ENCODE measurements around the gene APBB2. TPM values are rescaled to one million over a fixed set of nuclear protein-coding genes. Genes with fewer than 3 reads are reported as not detected.

The APBB2 gene
- total and polyA plus RNA-seq, 2 of the 8 experiments (the other 6 are each of a cell fraction or from before 2014, with no cell fraction given): 58.7 to 59.4 TPM

DNA sequence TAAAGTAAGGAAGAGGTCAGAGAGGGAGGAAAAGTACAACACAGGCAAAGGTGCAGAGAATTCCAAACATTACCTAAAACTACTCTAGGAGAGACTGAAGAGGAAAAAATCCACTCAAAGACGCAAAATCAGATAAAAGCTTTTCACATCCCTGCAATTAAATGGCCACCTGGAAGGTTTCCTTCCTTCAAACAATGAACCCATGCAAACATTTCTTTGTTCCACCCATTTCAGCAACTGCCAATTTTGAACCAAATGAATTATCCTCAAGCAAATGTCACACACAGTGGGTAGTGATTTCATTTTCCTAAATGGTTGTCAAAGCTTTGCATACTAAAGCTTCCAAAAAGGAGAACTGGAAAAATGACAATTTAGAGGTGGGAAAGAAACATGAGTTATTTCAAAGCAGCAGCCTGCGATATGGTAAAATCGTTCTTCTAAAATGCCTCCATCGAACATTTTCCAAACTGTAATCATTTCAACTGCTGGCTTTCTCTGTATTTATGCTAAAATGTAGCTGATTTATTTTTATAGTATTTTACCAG lies 45.0 kb downstream of the APBB2 start:
- Histone ChIP-seq H3K56ac (replicated peaks; ENCODE audit: insufficient read length, low read depth, low read length) (no peak overlapping the region), H2BK12ac (ENCODE audit: low read depth, low read length) (no peak overlapping the region), H4K91ac (replicated peaks; ENCODE audit: insufficient read length, low read length) (no peak overlapping the region), H3K4me3 (ENCODE audit: extremely low read depth in 1 of 4, insufficient read depth in 2 of 4, low read depth in 3 of 4, low read length in 4 of 4) (no peak overlapping the region), H3K23ac (ENCODE audit: insufficient read length) (no peak overlapping the region), H3K4ac (replicated peaks; ENCODE audit: insufficient read length, low read depth, low read length) (no peak overlapping the region), H3K9me3 (ENCODE audit: insufficient read depth in 2 of 2, low read depth in 1 of 2, low read length in 1 of 2) (no peaks in the 10 kb centered on the region), H3K9ac (replicated peaks in 1 of 4; ENCODE audit: extremely low read depth in 1 of 4, low read depth in 3 of 4, low read length in 3 of 4) (no peak overlapping the region), H3K18ac (ENCODE audit: extremely low read depth, low read length) (no peak overlapping the region), H2AFZ (ENCODE audit: low read length) (no peak overlapping the region), H4K5ac (ENCODE audit: insufficient read length, low read depth, low read length) (no peak overlapping the region), H2AK5ac (ENCODE audit: low read depth, low read length) (no peak overlapping the region), H3K27ac (ENCODE audit: low read depth, low read length) (no peak overlapping the region), H3K4me2 (ENCODE audit: insufficient read depth in 1 of 2, low read depth in 2 of 2, low read length in 2 of 2) (peak overlapping the region in 1 of 2 experiments; percentile 22; a peak in 2 of 4 replicates), H3K27me3 (replicated peaks in 1 of 4; ENCODE audit: control insufficient read depth in 3 of 4, extremely low read depth in 1 of 4, insufficient read depth in 3 of 4, low read length in 3 of 4) (no peaks in the 10 kb centered on the region), H2BK120ac (replicated peaks; ENCODE audit: low read depth, low read length) (no peak overlapping the region), H2BK5ac (ENCODE audit: low read depth, low read length) (no peak overlapping the region), H3K14ac (ENCODE audit: insufficient read length) (no peak overlapping the region), H2BK15ac (ENCODE audit: low read length) (no peak overlapping the region), H3K36me3 (ENCODE audit: control insufficient read depth in 2 of 4, insufficient read depth in 4 of 4, low read length in 3 of 4) (no peaks in the 10 kb centered on the region), H4K20me1 (replicated peaks in 1 of 2; ENCODE audit: control insufficient read depth in 1 of 2, insufficient read depth in 2 of 2, low read length in 2 of 2) (peaks cover 0 to 2% of the 10 kb centered on the region in 2 experiments), H2BK20ac (ENCODE audit: low read length) (no peak overlapping the region), H3K79me1 (ENCODE audit: low read depth, low read length) (no peaks in the 10 kb centered on the region; the same call in none of the 2 replicates), H4K8ac (ENCODE audit: extremely low read depth, insufficient read depth, low read length) (no peak overlapping the region), H3K79me2 (ENCODE audit: control insufficient read depth in 1 of 2, insufficient read depth in 2 of 2, low read length in 2 of 2) (peaks cover 0 to 19% of the 10 kb centered on the region in 2 experiments; a peak in 2 of 4 replicates), H3K4me1 (replicated peaks in 1 of 4; ENCODE audit: control insufficient read depth in 3 of 4, insufficient read depth in 4 of 4, low read length in 3 of 4) (peaks cover 0 to 7% (median 3%) of the 10 kb centered on the region in 4 experiments; a peak in 3 of 7 replicates), H3K23me2 (ENCODE audit: low read depth, low read length) (no peaks in the 10 kb centered on the region)
- FAIRE-seq: peak; percentile 36
- ChIA-PET CTCF (ENCODE audit: partially characterized antibody) (interaction anchor here (0.7 to 1.0 kb wide), 2 partner anchors 233 to 243 kb away, joined by 3 to 4 read pairs; no protein-coding TSS in a partner anchor), POLR2A (ENCODE audit: partially characterized antibody) (no interaction called here)
- DNase-seq (ENCODE audit: low read depth in 1 of 2, low spot score in 2 of 2): no peak
- WGBS, 2 experiments (ENCODE audit: extremely low coverage in 1 of 2, insufficient coverage in 1 of 2, insufficient read length in 1 of 2, insufficient replicate concordance in 2 of 2, low coverage in 1 of 2, low lambda C conversion rate in 2 of 2, missing lambda C conversion rate in 1 of 2): 83% methylated on average over 4 of the region's 4 CpGs; no CpG with 5 or more reads in 1 of the 2 experiments
- TF ChIP-seq GTF2F1 (IDR thresholded peaks at IDR 0.05; ENCODE audit: borderline replicate concordance, low read depth, low read length) (no peak), ZNF274 (IDR thresholded peaks at IDR 0.05; ENCODE audit: borderline replicate concordance, extremely low read depth, low read length) (no peak), HDAC6 (IDR thresholded peaks at IDR 0.05; ENCODE audit: low read depth, low read length) (no peak), TAF7 (optimal IDR thresholded peaks at IDR 0.05; ENCODE audit: borderline replicate concordance, low read depth, low read length) (no peak), GABPA (IDR thresholded peaks at IDR 0.05; ENCODE audit: borderline replicate concordance, insufficient read depth, low read length) (no peak), KDM4A (IDR thresholded peaks at IDR 0.05; ENCODE audit: low read depth, low read length, severe bottlenecking) (no peak), KDM5A (IDR thresholded peaks at IDR 0.05; ENCODE audit: low read length) (no peak), EGR1 (IDR thresholded peaks at IDR 0.05; ENCODE audit: borderline replicate concordance, low read depth, low read length) (no peak), SRF (IDR thresholded peaks at IDR 0.05; ENCODE audit: low read depth, low read length) (no peak), RNF2 (IDR thresholded peaks at IDR 0.05; ENCODE audit: borderline replicate concordance, low read depth, low read length, missing control alignments, poor library complexity, severe bottlenecking) (no peak), TBP (IDR thresholded peaks at IDR 0.05; ENCODE audit: low read depth, low read length) (no peak), POLR2A (IDR thresholded peaks at IDR 0.05; ENCODE audit: control extremely low read depth in 1 of 2, low read depth in 2 of 2, low read length in 2 of 2) (no peak)
- TF ChIP-seq, protein P1, sequence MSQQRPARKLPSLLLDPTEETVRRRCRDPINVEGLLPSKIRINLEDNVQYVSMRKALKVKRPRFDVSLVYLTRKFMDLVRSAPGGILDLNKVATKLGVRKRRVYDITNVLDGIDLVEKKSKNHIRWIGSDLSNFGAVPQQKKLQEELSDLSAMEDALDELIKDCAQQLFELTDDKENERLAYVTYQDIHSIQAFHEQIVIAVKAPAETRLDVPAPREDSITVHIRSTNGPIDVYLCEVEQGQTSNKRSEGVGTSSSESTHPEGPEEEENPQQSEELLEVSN (IDR thresholded peaks at IDR 0.05): no peak

All from H1 (cell line).